ENCODE measurements around the gene OR2AJ1. TPM values are rescaled to one million over a fixed set of nuclear protein-coding genes. Genes with fewer than 3 reads are reported as not detected.

OR2AJ1 gene
- total RNA-seq, 1 donor from 2014 or later: not detected

GRCh38 chr1:247953408-247953807 lies 28.7 kb downstream of the OR2AJ1 start:
- Mint-ChIP-seq H3K27ac (ENCODE audit: unreplicated experiment) (no peak overlapping the region), H3K27me3 (ENCODE audit: unreplicated experiment) (no peaks in the 10 kb centered on the region), H3K4me3 (ENCODE audit: unreplicated experiment) (no peak overlapping the region), H3K36me3 (ENCODE audit: unreplicated experiment) (no peaks in the 10 kb centered on the region), H3K4me1 (ENCODE audit: unreplicated experiment) (no peaks in the 10 kb centered on the region), H3K9me3 (ENCODE audit: unreplicated experiment) (peaks cover 44% of the 10 kb centered on the region)
- TF ChIP-seq CTCF (IDR thresholded peaks at IDR 0.05): no peak
- DNase-seq (ENCODE audit: extremely low spot score, unreplicated experiment): no peak

GRCh38 chr1:247961791-247962190 lies 37.1 kb downstream of the OR2AJ1 start:
- no peak for TF ChIP-seq CTCF (IDR thresholded peaks at IDR 0.05)
- H3K36me3 Mint-ChIP-seq (ENCODE audit: unreplicated experiment): no peaks in the 10 kb centered on the region
- H3K9me3 Mint-ChIP-seq (ENCODE audit: unreplicated experiment): peaks cover 37% of the 10 kb centered on the region
- no peaks in the 10 kb centered on the region for H3K4me1 Mint-ChIP-seq (ENCODE audit: unreplicated experiment)
- no peaks in the 10 kb centered on the region for H3K27me3 Mint-ChIP-seq (ENCODE audit: unreplicated experiment)
- no peak overlapping the region for H3K27ac Mint-ChIP-seq (ENCODE audit: unreplicated experiment)
- DNase-seq (ENCODE audit: extremely low spot score, unreplicated experiment): no peak
- H3K4me3 Mint-ChIP-seq (ENCODE audit: unreplicated experiment): no peak overlapping the region

GRCh38 chr1:247962911-247963588 lies 38.4 kb downstream of the OR2AJ1 start:
- DNase-seq (ENCODE audit: extremely low spot score, unreplicated experiment): no peak
- TF ChIP-seq CTCF (IDR thresholded peaks at IDR 0.05): no peak
- Mint-ChIP-seq H3K4me1 (ENCODE audit: unreplicated experiment) (no peaks in the 10 kb centered on the region), H3K27ac (ENCODE audit: unreplicated experiment) (no peak overlapping the region), H3K27me3 (ENCODE audit: unreplicated experiment) (no peaks in the 10 kb centered on the region), H3K4me3 (ENCODE audit: unreplicated experiment) (no peak overlapping the region), H3K36me3 (ENCODE audit: unreplicated experiment) (no peaks in the 10 kb centered on the region), H3K9me3 (ENCODE audit: unreplicated experiment) (peaks cover 39% of the 10 kb centered on the region)

GRCh38 chr1:247964933-247965332 lies 40.2 kb downstream of the OR2AJ1 start, which contains the start of gene OR2AK2:
OR2AK2 (plus strand) TSS chr1:247965233; CDS start chr1:247965377, 144 bp downstream.
- H3K36me3 Mint-ChIP-seq (ENCODE audit: unreplicated experiment): no peaks in the 10 kb centered on the region
- peaks cover 45% of the 10 kb centered on the region for H3K9me3 Mint-ChIP-seq (ENCODE audit: unreplicated experiment)
- no peak for DNase-seq (ENCODE audit: extremely low spot score, unreplicated experiment)
- no peaks in the 10 kb centered on the region for H3K4me1 Mint-ChIP-seq (ENCODE audit: unreplicated experiment)
- H3K4me3 Mint-ChIP-seq (ENCODE audit: unreplicated experiment): no peak within 1 kb of the TSS
- no peaks in the 10 kb centered on the region for H3K27me3 Mint-ChIP-seq (ENCODE audit: unreplicated experiment)
- no peak within 1 kb of the TSS for H3K27ac Mint-ChIP-seq (ENCODE audit: unreplicated experiment)
- no peak for TF ChIP-seq CTCF (IDR thresholded peaks at IDR 0.05)

- Mint-ChIP-seq H3K27me3 (ENCODE audit: unreplicated experiment) (no peaks in the 10 kb centered on the region), H3K36me3 (ENCODE audit: unreplicated experiment) (no peaks in the 10 kb centered on the region), H3K4me1 (ENCODE audit: unreplicated experiment) (no peaks in the 10 kb centered on the region), H3K9me3 (ENCODE audit: unreplicated experiment) (peaks cover 43% of the 10 kb centered on the region), H3K4me3 (ENCODE audit: unreplicated experiment) (no peak overlapping the region), H3K27ac (ENCODE audit: unreplicated experiment) (no peak overlapping the region)
- no peak for TF ChIP-seq CTCF (IDR thresholded peaks at IDR 0.05)
- DNase-seq (ENCODE audit: extremely low spot score, unreplicated experiment): no peak
Measured at GRCh38 chr1:247966532-247967204, 42.0 kb downstream of the OR2AJ1 start.
